ENCODE results near the gene NEDD4L.

The NEDD4L gene

GRCh38 chr18:58309610-58310239, 265.7 kb downstream of the NEDD4L start:
- no peak for DNase-seq (ENCODE audit: low read depth in 2 of 2, low spot score in 1 of 2)

GRCh38 chr18:58310517-58310916, 266.5 kb downstream of the NEDD4L start:
- DNase-seq (ENCODE audit: low read depth in 2 of 2, low spot score in 1 of 2), result no peak

- DNase-seq (ENCODE audit: low read depth in 2 of 2, low spot score in 1 of 2), result no peak
Observed at GRCh38 chr18:58311390-58311789, 267.4 kb downstream of the NEDD4L start.

GRCh38 chr18:58313491-58314032, 269.5 kb downstream of the NEDD4L start:
- DNase-seq (ENCODE audit: low read depth in 2 of 2, low spot score in 1 of 2), result no peak

GRCh38 chr18:58314284-58314683, 270.3 kb downstream of the NEDD4L start:
- DNase-seq (ENCODE audit: low read depth in 2 of 2, low spot score in 1 of 2), result no peak

- DNase-seq (ENCODE audit: low read depth in 2 of 2, low spot score in 1 of 2), result no peak
Observed at GRCh38 chr18:58315041-58315440, 271.0 kb downstream of the NEDD4L start.

GRCh38 chr18:58315739-58316215, 271.8 kb downstream of the NEDD4L start:
- no peak for DNase-seq (ENCODE audit: low read depth in 2 of 2, low spot score in 1 of 2)

- no peak for DNase-seq (ENCODE audit: low read depth in 2 of 2, low spot score in 1 of 2)
Observed at GRCh38 chr18:58316396-58317342, 272.6 kb downstream of the NEDD4L start.

GRCh38 chr18:58319719-58320118, 275.7 kb downstream of the NEDD4L start:
- no peak for DNase-seq (ENCODE audit: low read depth in 2 of 2, low spot score in 1 of 2)

GRCh38 chr18:58320907-58321561, 277.0 kb downstream of the NEDD4L start:
- DNase-seq (ENCODE audit: low read depth in 2 of 2, low spot score in 1 of 2), result no peak

- DNase-seq (ENCODE audit: low read depth in 2 of 2, low spot score in 1 of 2), result no peak
Observed at GRCh38 chr18:58321986-58322385, 278.0 kb downstream of the NEDD4L start.

GRCh38 chr18:58322464-58322863, 278.4 kb downstream of the NEDD4L start:
- DNase-seq (ENCODE audit: low read depth in 2 of 2, low spot score in 1 of 2), result no peak

GRCh38 chr18:58323866-58324762, 280.1 kb downstream of the NEDD4L start:
- no peak for DNase-seq (ENCODE audit: low read depth in 2 of 2, low spot score in 1 of 2)

GRCh38 chr18:58324824-58325480, 280.9 kb downstream of the NEDD4L start:
- DNase-seq (ENCODE audit: low read depth in 2 of 2, low spot score in 1 of 2), result no peak

- no peak for DNase-seq (ENCODE audit: low read depth in 2 of 2, low spot score in 1 of 2)
Observed at GRCh38 chr18:58325494-58325893, 281.5 kb downstream of the NEDD4L start.

GRCh38 chr18:58334061-58334460, 290.0 kb downstream of the NEDD4L start:
- no peak for DNase-seq (ENCODE audit: low read depth in 2 of 2, low spot score in 1 of 2)

GRCh38 chr18:58335223-58335622, 291.2 kb downstream of the NEDD4L start:
- DNase-seq (ENCODE audit: low read depth in 2 of 2, low spot score in 1 of 2), result no peak

GRCh38 chr18:58335821-58336220, 291.8 kb downstream of the NEDD4L start:
- DNase-seq (ENCODE audit: low read depth in 2 of 2, low spot score in 1 of 2), result no peak

GRCh38 chr18:58336605-58337004, 292.6 kb downstream of the NEDD4L start:
- no peak for DNase-seq (ENCODE audit: low read depth in 2 of 2, low spot score in 1 of 2)

- DNase-seq (ENCODE audit: low read depth in 2 of 2, low spot score in 1 of 2), result no peak
Observed at GRCh38 chr18:58337285-58337684, 293.3 kb downstream of the NEDD4L start.
